Smooth muscle cell (in vitro differentiated cells): ENCODE results near the gene OVCA2. TPM values are rescaled to one million over a fixed set of nuclear protein-coding genes. Genes with fewer than 3 reads are reported as not detected.

ENCODE experiments used
- DNase-seq: peaks from one replicate; lab custom pipeline; 2025; ENCODE audit not compliant: unreplicated experiment; lab: John Stamatoyannopoulos, UW
- H2AFZ ChIP-seq: fragments of 200-600 bp; sonication (generic); 2 replicates; pipeline ENCODE4 v1.6.0; 2016; ENCODE audit warnings: antibody characterized with exemption, low read depth, mild to moderate bottlenecking
- H3F3A ChIP-seq: fragments of 200-600 bp; sonication (generic); 2 replicates; pipeline ENCODE4 v1.6.0; 2017; ENCODE audit warnings: antibody characterized with exemption, low read depth
- H3K27ac ChIP-seq: fragments of 200-600 bp; sonication (generic); 2 replicates; pipeline ENCODE4 v1.5.1; 2016; ENCODE audit warnings: low read depth, mild to moderate bottlenecking
- H3K27me3 ChIP-seq: fragments of 200-600 bp; sonication (generic); 2 replicates; pipeline ENCODE4 v1.6.1; 2016; ENCODE audit warnings: low read depth, mild to moderate bottlenecking
- H3K36me3 ChIP-seq: fragments of 200-600 bp; sonication (generic); 2 replicates; pipeline ENCODE4 v1.5.1; 2016; ENCODE audit warnings: low read depth
- H3K4me1 ChIP-seq: fragments of 200-600 bp; sonication (generic); 2 replicates; pipeline ENCODE4 v1.5.1; 2016; ENCODE audit warnings: low read depth
- H3K4me2 ChIP-seq: fragments of 200-600 bp; sonication (generic); 2 replicates; pipeline ENCODE4 v1.6.0; 2016; ENCODE audit warnings: mild to moderate bottlenecking
- H3K4me3 ChIP-seq: fragments of 200-600 bp; sonication (generic); 2 replicates; pipeline ENCODE4 v1.5.1; 2016; ENCODE audit warnings: mild to moderate bottlenecking
- H3K79me2 ChIP-seq: fragments of 200-600 bp; sonication (generic); 2 replicates; pipeline ENCODE4 v1.6.0; 2016; ENCODE audit warnings: low read depth, mild to moderate bottlenecking
- H3K9ac ChIP-seq: fragments of 200-600 bp; sonication (generic); 2 replicates; pipeline ENCODE4 v1.6.0; 2016; ENCODE audit warnings: low read depth
- H3K9me3 ChIP-seq: fragments of 200-600 bp; sonication (generic); replicated peaks from 2 replicates; pipeline ENCODE4 v1.5.1; 2016; ENCODE audit warnings: low read depth
- H4K20me1 ChIP-seq: fragments of 200-600 bp; sonication (generic); 2 replicates; pipeline ENCODE4 v1.6.0; 2016; ENCODE audit warnings: low read depth
- WGBS: methylation state at CpG from one replicate; pipeline ENCODE4 v1.1.7; 2016; ENCODE audit warnings: low lambda C conversion rate; 5-methylcytosine and 5-hydroxymethylcytosine counted together
- polyA plus RNA-seq: library from polyadenylated mRNA; unstranded; fragments of >200 nt; fragmentation: Nextera tagmentation; extraction: Ambion mirVana; gene quantifications from 2 replicates; pipeline ENCODE4 v1.2.1, GENCODE V29; 2016
- total RNA-seq: library from RNA; depleted of rRNA; stranded (reverse); fragments of >200 nt; gene quantifications from 2 replicates; pipeline ENCODE4 v1.2.3, GENCODE V29; 2014
- TF ChIP-seq, protein P1 (sequence below): fragments of 200-600 bp; sonication (generic); IDR thresholded peaks from 2 replicates; pipeline ENCODE4 v1.5.1; 2017; ENCODE audit warnings: borderline replicate concordance, mild to moderate bottlenecking, antibody characterized with exemption; ENCODE audit not compliant: insufficient read depth, poor library complexity, severe bottlenecking

Gene OVCA2
- total and polyA plus RNA-seq, 2 experiments from 2014 or later, result 46.7 to 47.6 TPM

DNA sequence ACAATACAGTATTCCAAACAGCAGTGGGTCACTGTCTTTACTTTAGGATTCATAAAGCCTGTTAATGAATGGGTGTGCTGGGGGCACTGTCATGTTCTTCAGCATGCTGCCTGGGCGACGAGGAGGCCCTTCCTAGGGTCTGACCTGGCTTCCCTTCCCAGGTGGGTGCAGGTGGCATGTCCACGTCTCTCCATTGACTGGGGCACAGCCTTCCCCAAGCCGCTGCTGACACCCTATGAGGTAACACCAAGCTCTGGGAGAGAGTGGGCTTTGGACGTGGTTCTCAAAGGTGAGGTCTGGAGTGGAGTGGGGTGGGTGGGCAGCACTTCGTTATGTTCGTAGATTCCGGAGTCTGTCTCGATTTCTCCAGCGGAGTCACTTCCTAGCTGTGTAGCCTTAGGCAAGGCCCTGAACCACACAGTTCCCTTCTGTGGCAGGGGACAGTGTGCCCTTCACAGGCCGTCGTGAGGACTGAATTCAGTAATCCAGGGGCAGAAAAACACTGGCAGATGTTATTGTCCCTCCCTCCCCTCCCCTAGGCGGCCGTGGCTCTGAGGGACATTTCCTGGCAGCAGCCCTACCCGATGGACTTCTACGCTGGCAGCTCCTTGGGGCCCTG is 771 bp upstream of the OVCA2 start:
- H3K36me3 ChIP-seq, result no peaks in the 10 kb centered on the region
- H3K79me2 ChIP-seq, result peaks cover 21% of the 10 kb centered on the region
- peak overlapping the region; percentile 85 for H3K9ac ChIP-seq
- peak overlapping the region; percentile 86 for H3K27ac ChIP-seq
- H3K4me2 ChIP-seq, result peak overlapping the region; percentile 87
- H3F3A ChIP-seq, result peaks cover 12% of the 10 kb centered on the region
- WGBS, result 60% methylated on average over 16 of the region's 16 CpGs
- peak overlapping the region; percentile 63 for H3K4me3 ChIP-seq
- H4K20me1 ChIP-seq, result no peaks in the 10 kb centered on the region
- no peaks in the 10 kb centered on the region for H3K9me3 ChIP-seq
- no peak overlapping the region for H2AFZ ChIP-seq
- TF ChIP-seq, protein P1, sequence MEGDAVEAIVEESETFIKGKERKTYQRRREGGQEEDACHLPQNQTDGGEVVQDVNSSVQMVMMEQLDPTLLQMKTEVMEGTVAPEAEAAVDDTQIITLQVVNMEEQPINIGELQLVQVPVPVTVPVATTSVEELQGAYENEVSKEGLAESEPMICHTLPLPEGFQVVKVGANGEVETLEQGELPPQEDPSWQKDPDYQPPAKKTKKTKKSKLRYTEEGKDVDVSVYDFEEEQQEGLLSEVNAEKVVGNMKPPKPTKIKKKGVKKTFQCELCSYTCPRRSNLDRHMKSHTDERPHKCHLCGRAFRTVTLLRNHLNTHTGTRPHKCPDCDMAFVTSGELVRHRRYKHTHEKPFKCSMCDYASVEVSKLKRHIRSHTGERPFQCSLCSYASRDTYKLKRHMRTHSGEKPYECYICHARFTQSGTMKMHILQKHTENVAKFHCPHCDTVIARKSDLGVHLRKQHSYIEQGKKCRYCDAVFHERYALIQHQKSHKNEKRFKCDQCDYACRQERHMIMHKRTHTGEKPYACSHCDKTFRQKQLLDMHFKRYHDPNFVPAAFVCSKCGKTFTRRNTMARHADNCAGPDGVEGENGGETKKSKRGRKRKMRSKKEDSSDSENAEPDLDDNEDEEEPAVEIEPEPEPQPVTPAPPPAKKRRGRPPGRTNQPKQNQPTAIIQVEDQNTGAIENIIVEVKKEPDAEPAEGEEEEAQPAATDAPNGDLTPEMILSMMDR, result no peak
- H3K27me3 ChIP-seq, result no peaks in the 10 kb centered on the region
- DNase-seq, result no peak
- H3K4me1 ChIP-seq, result peaks cover 7% of the 10 kb centered on the region

DNA sequence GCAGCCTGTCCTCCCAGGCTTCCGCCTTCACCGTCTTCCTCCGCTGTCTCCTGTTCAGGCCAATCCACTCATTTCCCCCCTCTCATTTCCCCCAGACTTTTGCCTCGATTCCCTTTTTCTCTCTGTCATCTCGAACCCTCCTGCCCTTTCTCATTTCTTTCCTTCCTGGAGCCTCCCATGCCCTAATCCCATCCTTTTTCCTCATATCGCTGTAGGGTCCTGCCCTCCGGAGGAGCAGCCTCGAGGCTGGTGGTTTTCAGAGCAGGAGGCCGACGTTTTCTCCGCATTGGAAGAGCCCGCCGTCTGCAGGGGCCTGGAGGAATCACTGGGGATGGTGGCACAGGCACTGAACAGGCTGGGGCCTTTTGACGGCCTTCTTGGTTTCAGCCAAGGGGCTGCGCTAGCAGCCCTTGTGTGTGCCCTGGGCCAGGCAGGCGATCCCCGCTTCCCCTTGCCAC is 597 bp downstream of the OVCA2 start:
- Histone ChIP-seq H3K27ac (peak overlapping the region; percentile 86), H3K4me2 (peak overlapping the region; percentile 87), H3K36me3 (no peaks in the 10 kb centered on the region), H3F3A (peaks cover 12% of the 10 kb centered on the region), H4K20me1 (no peaks in the 10 kb centered on the region), H3K27me3 (no peaks in the 10 kb centered on the region), H3K79me2 (peaks cover 21% of the 10 kb centered on the region), H2AFZ (peak overlapping the region; percentile 8), H3K9me3 (no peaks in the 10 kb centered on the region), H3K9ac (peak overlapping the region; percentile 85), H3K4me3 (peak overlapping the region; percentile 63), H3K4me1 (peaks cover 7% of the 10 kb centered on the region)
- no peak for DNase-seq
- TF ChIP-seq, protein P1, result no peak
- 32% methylated on average over 17 of the region's 17 CpGs for WGBS

DNA sequence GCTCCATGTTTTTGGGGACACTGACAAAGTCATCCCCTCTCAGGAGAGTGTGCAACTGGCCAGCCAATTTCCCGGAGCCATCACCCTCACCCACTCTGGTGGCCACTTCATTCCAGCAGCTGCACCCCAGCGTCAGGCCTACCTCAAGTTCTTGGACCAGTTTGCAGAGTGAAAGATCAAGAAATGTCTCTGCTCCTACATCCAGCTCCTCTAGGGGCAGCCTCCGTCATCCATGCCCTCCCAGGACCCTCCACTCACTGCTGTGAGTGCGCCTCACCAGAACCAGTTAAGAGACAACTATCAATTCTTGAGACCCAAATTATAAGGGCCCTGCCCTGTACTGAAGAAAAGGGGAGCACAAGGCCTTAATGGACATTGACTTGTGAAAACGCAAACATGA is 1.1 kb downstream of the OVCA2 start:
- TF ChIP-seq, protein P1, result no peak
- no peak for DNase-seq

DNA sequence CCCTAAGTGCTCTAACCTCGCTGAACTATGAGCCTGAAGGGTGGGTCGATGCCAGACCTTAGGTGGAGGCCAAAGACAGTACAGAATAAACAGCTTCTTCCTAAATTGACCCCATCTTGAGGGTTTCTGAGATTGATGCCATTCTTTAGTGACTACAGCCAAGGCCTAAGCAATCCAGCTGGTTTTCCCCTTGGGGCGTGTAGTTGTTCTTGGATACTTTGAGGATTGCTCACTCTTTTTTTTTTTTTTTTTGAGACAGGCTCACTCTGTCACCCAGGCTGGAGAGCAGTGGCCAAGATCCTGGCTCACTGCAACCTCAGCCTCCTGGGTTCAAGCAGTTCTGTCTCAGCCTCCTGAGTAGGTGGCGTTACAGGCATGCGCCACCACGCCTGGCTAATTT is 2.0 kb downstream of the OVCA2 start:
- H3K27ac ChIP-seq, result peak overlapping the region; percentile 86
- TF ChIP-seq, protein P1, result no peak
- no peaks in the 10 kb centered on the region for H3K27me3 ChIP-seq
- no peak overlapping the region for H3K4me3 ChIP-seq
- no peaks in the 10 kb centered on the region for H3K36me3 ChIP-seq
- DNase-seq, result no peak
- WGBS, result 85% methylated on average over 6 of the region's 6 CpGs
- H3K79me2 ChIP-seq, result peaks cover 21% of the 10 kb centered on the region
- no peak overlapping the region for H2AFZ ChIP-seq
- H3K9ac ChIP-seq, result peak overlapping the region; percentile 22
- H3F3A ChIP-seq, result peaks cover 12% of the 10 kb centered on the region
- peak overlapping the region; percentile 87 for H3K4me2 ChIP-seq
- no peaks in the 10 kb centered on the region for H3K9me3 ChIP-seq
- peaks cover 7% of the 10 kb centered on the region for H3K4me1 ChIP-seq
- H4K20me1 ChIP-seq, result no peaks in the 10 kb centered on the region

More for the DNA sequence above, 1.1 kb downstream of the OVCA2 start:
- Histone ChIP-seq H3K9me3 (no peaks in the 10 kb centered on the region), H3K4me2 (peak overlapping the region; percentile 87), H3K4me1 (peaks cover 7% of the 10 kb centered on the region), H3K79me2 (peaks cover 21% of the 10 kb centered on the region), H3K9ac (peak overlapping the region; percentile 85), H3F3A (peaks cover 12% of the 10 kb centered on the region), H2AFZ (no peak overlapping the region), H3K27me3 (no peaks in the 10 kb centered on the region), H3K27ac (peak overlapping the region; percentile 86), H4K20me1 (no peaks in the 10 kb centered on the region), H3K36me3 (no peaks in the 10 kb centered on the region), H3K4me3 (peak overlapping the region; percentile 63)
- 97% methylated on average over 5 of the region's 5 CpGs for WGBS
